Measurements from ENCODE around the gene CD33.

CD33 gene

GRCh38 chr19:51259348-51260245 is 34.7 kb downstream of the CD33 start:
- DNase-seq, result peak; percentile 9

DNA sequence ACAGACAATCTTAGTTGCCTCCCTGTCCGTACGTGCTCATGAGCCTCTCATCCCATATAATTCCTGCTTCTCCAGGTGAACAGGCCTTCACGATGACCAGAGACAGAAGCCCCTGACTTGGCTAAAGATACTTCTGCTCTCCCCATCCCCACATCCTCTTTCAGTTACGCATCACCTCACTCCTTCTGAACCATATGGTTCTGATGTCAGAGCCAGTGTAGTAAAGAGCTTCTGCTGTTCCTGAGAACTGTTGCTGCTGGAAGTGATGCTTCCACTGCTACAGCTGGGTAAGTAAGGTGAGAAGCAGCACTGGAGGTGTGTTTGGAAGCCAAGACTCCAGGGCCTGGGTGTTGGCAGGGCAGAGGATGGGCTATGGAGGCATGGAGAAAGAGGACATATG is 38.9 kb downstream of the CD33 start:
- DNase-seq, result no peak

- no peak for DNase-seq
Measured at GRCh38 chr19:51271067-51271466, 46.2 kb downstream of the CD33 start.

GRCh38 chr19:51272183-51272810 is 47.4 kb downstream of the CD33 start:
- DNase-seq, result no peak

- no peak for DNase-seq
Measured at GRCh38 chr19:51274049-51274770, 49.3 kb downstream of the CD33 start.

- no peak for DNase-seq
Measured at GRCh38 chr19:51277112-51277511, 52.2 kb downstream of the CD33 start.

DNA sequence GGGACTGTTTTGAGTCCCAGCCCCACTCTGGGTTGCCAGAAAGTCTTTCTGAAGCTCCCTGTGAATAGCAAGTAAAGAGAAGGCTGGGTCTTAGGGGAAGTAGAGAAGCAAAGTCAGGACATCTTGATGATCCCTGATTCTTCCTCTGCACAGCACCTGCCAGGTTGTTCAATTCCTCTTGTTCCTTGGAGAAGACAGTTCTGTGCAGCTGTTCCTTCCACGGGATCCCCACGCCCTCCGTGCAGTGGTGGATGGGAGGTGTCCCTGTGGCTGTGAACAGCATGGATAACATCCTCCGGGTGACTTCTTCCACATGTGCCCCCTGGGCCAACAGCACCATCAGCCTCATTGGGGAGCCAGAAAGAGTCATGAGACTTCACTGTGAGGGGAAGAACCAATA is 57.5 kb downstream of the CD33 start:
- DNase-seq, result no peak

- no peak for DNase-seq
Measured at GRCh38 chr19:51285682-51286081, 60.8 kb downstream of the CD33 start.
